HG03520 (cell line): ENCODE data around the gene RBM20.

Experiments
- ATAC-seq: cut with Tn5 transposase; IDR thresholded peaks from one replicate; pipeline ENCODE4 v1.9.1; 2021; ENCODE audit warnings: mild to moderate bottlenecking, moderate library complexity; ENCODE audit not compliant: unreplicated experiment

The RBM20 gene

DNA sequence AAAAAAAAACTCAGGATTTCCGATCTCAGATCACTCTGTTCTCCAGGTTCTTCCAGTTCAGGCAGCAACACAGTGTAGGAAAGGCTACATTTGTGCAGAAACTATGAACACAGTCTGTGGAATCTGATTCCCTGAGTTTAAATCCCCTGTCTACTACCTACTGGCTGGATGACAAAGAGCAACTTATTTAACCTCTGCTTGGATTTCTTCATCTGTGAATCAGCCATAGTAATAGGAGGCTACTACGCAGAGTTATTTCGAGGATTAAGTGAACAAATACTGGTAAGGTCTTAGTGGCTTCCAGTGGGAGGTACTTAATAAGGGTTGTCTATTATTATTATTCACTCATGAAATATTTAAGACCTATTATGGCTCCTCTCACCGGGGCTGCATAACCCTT, 183.3 kb downstream of the RBM20 start:
- no peak for ATAC-seq

DNA sequence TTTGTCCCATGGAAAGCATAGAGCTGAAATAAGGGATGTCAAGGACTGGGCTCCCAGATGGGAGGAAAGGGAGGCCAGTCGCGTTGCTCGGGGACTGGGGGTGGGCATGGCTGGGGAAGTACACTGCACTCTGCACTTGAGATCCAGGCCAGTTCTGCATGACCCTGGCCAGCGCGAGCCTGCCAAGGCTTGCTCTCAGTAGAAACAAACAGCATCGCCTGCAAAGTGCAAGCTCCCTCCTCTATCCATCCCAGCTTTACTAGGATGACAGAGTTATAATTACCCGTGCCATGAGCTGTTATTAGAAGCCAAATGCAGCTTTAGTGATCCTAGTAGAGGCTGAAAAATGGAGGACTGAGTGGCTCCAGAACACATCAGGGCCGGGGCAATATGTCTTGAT, 183.7 kb downstream of the RBM20 start:
- ATAC-seq: no peak

DNA sequence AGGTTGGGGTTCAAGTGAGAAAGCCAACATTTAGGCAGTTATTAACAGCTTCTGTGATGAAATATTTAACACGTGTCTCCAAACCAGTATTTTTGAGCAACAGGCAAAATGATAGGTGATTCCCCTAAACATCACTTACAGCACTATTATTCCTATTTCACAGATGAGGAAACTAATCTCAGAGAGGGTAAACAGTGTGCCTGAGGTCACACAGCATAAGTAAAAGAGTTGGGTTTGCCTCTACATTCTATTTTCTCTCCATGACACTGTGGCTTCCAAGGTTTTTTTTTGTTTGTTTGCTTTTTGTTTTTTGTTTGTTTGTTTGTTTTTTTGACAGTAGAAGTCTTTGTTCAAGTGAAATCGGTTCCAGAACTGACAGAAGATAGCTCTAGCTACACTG, 184.4 kb downstream of the RBM20 start:
- ATAC-seq: no peak

DNA sequence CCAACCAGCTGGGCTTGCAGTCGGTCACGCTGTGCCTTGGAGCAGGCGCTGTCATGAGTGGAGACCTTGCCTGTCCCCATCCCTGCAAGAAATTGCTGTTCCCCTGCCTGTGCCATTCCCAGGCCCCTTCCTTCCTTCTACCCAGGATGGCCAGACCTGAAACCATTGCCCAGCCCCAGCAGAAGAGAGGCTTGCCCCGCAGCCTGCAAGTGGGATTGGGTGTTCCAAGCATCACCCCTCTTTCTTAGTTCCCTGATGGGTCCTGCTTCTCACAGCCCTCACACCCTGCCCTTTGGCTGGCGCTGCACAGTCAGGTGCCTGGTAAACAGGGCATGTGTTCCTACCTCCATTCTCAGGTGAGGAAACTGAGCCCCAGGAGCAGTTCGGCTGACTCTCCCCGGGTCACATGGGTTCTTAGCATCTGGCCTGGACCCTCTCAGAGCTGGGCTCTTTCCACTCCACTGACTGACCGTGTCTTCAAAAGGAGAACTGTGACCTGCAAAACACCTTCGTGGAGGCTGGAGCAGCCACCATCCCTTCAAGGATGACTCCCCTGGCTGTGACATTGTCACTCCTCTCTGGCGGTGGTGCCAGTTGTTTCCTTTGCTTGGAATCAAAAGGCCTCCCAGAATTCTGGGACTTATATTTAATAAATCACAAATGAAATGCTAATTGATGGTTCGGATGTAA, 185.7 kb downstream of the RBM20 start:
- no peak for ATAC-seq

DNA sequence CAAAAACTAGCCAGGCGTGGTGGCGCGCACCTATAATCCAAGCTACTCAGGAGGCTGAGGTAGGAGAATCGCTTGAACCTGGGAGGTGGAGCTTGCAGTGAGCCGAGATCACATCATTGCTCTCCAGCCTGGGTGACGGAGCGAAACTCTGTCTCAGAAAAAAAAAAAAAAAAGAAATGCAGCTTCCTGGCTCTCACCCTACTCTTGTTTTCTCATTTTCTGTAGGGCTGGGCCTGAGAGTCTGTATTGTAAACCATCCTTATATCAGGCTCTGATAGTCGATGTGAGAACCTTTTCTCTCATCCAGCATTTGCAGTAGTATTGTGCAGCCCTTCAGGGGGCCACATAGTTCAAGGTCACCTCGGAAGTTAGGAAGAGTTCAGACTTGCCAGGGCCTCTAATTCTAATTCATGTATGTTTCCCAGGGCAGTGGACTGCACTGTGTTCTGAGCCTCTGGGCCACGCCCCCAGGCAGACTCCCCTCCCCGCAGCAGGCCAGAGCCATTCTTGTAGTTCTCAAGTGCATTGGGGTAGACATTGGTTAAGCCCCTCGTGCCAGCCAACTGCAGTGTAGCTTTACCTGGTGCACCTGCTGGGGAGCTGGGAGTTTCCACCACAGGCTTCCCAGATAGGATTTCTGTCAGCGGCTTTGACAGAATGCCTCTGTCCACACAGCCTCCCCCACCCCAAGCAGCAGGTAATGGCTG, 189.3 kb downstream of the RBM20 start:
- ATAC-seq: no peak

DNA sequence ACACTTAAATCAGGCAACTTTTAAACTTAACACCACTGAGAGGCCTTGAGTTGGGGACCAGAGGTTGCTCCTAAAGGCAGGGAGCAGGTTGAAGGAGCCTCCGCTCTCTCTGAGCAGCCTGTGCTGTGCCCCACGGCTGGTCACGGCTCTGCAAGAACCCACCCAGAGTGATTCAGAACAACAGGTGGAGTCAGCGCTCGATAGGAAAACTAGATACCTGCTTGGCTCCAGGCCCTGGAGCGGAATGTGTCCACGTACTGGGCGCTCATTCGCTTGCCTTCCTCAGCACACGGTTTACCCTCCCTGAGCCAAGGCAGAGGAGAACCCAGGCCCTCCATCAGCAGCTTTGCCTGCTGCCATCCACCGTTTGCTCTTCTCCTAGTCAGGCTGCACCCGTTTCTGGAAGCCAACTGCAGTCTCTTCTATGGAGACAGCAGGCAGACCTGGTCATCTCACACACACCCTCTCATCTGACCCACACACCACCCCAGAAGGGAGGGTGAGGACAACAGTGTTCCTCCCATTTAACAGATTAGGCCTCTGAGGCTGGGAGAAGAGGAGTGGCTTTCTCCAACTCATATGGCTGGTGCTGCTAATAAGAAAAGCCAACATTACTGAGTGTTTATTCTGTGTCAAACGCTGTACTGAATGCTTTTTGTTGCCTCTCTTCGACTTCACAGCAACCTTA, 189.9 kb downstream of the RBM20 start:
- ATAC-seq: no peak

DNA sequence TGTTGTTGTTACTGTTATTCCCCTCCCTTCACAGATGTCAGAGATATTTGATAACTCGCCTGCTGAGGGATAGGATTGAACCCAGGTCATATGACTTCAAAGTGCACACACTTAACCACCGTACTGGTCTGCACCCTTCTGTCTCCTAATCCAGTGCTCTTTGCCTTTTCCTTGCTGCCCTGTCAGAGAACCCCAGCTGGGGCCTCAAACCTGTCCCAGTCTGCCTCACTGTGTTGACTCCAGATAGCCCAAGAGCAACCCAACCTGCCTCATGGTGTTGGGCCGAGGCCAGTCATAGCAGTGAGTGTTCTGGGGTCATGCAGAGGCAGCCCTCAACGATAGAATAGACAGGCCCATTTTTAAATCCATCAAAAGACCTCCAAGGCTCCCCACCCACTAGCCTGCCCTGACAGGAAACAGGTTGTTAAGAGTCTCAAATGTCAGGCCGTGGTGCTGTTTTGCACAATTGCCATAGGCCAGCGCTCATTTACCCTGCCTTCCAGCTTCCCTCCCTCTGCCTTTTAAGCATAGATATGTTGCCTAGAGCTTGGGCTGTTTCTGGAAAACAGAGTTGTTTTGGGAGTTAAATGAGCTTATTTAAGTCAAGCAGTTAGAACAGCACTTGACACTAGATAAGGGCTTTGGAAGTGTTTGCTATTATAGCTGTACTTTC, 190.6 kb downstream of the RBM20 start:
- ATAC-seq: no peak

DNA sequence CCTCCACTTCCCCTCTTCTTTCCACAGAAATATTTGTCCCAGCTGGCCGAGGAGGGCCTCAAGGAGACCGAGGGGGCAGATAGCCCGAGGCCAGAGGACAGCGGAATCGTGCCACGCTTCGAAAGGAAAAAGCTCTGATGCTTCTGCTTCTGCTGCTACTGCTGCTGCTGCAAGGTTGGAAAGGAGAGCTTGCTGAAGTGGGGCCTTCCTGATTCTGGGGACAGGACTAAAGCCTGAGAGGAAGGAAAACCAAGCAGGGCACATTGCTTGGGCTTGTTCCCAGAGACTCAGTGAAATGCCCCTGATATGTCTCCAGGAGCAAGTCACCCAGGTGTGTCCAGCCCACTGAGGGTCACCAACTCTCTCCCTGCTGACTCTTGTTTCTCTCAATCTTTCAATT, 191.7 kb downstream of the RBM20 start:
- ATAC-seq: no peak

DNA sequence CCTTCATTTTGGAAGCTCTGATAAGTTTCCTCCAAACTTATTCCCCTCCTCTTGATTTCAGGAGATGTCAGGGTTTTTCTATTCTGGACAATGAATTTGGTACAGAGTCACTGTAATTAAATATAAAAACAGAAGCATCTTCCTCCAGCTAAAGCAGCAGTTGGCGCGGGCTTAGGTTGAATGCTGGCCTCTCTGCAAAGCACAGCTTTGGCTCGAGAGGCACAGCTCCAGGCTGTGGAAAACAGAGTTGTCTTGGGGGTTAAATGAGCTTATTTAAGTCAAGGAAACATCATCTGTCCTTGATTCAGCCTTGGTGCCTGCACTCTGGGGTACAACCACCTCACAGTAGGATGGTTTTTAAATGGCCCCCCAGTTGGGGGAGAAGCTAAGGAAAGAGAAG, 192.6 kb downstream of the RBM20 start:
- ATAC-seq: no peak

DNA sequence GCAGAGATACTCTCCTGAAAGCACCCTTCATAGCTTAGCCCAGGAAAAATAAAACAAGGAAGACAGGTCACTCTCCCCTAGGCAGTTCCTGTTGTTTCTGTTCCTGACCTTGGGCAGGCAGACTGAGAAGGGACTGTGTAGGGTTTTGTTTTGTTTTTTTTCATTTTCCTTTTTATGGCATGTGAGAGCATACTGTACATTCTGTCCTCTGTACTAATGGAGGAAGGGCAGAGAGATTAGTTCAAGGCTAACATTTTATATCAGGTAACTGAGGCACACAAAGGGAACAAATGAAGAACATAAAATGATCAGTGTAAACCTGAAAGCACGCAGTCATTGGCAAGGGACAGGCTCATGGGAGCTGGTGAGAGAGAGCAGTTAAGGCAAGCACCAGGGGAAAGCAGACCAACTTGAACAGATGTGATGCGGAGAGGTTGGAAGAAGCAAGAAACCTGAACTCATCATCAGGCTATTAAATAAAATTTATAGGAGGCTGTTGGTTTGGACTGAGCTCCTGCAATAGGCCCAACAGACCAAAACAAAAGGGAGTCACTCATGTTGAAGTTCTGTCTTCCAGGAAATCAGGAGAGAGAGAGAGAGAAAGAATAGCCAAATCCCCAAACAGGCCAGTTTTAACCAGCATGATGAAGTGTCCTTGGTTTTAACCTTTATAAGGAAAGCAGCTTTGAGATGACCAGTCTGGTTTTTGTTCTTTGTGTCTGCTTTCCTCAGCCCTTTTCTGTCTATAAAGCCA, 193.5 kb downstream of the RBM20 start:
- no peak for ATAC-seq

DNA sequence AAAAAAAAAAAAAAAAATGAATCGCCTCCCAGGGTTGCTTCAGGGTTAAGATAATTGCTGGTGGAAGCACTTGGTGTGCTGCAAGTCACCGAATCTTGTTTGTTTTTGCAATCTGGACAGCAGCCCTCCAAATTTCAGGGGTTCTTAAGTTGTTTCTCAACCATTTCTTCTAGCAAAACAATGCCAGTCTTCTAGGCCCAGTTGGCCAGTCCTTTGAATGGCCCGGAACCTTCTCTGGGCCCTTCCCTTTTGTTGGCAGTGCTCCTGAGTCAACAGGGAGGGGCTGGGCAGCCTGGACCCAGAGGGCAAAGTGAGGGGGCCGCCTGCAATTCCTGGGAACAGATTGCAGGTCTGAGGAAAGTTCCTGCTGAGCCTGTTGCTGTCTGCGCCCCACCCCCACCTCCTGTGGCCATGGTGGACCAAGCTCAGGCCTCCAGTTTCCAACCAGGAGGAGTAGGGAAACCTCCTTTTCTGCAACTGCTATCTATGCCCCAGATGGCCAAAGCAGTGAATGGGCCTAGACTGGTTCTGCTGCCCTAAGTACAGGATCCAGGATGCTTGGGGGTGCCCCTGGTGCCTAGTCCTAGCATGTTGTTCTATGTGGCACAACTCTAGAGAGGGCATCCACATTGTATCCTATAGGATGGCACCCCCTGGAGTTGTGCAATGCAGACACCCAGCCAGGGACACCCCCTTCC, 196.2 kb downstream of the RBM20 start:
- no peak for ATAC-seq

DNA sequence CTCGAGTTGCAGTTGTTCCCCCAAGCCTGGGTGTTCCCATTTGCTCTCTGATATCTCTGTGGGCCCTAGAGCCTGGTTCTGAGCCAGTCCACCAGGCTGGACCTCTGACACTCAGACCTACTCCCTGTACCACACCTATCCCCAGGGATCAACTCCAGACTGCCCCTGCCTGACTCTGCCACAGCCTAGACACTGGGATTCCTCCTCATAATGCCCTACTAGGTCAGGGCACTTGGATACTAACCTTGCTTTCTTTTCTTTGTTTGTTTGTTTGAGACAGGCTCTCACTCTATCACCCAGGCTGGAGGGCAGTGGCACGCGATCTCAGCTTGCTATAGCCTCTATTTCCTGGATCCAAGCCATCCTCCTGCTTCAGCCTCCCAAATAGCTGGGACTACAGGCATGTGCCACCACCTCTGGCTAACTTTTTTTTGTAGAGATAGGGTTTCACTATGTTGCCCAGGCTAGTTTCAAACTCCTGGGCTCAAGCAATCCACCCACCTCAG, 196.8 kb downstream of the RBM20 start:
- ATAC-seq: no peak

DNA sequence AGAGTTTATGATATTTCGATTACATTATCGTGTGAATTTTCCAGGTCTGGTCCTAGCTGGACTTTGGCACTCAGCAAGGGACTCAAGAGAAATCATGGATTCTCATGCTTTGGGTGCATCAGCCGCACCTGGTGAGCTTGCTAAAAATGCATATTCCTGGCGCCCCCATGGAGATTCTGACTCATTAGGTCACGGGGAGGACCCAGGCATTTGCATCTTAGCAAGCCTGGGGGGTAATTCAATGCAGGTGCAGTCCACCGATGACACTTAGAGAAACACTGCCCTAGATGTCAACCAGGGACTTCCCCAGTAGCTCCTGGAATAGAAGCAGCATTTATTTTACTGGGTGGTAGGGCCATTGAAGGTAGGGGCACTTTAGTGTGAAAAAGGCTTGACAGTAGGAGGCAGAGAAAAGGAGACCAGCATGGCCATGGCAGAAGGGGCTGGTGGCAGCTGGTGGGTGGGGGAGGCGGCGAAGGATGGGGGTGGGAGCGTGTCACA, 197.7 kb downstream of the RBM20 start:
- peak; percentile 67 for ATAC-seq

DNA sequence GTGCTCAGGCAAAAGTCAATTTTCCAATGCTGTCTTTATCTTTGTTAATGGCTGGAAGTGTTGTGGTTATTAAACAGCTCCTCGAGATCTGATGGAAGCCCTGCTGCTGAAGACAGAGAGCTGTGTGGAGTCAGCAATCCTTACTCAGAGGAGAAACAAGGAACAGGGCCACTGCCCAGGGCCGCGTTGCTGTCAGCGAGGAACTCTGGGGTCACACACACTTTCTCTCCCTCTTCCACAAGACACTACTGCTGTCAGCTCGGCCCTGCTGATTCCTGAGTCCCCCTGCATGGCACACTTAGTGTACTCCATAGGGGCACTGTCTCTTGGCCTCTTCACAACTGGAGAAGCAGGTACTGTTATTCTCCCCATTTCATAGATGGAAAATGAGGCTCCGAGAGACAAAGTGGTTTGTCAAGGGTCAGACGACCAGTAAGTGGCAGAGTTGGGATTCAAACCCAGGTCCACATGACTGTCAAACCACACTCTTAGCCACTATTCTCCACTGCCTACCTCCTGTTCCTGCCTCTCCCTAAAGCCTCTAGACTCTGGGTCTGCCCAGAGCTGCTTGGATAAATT, 198.3 kb downstream of the RBM20 start:
- ATAC-seq: no peak

DNA sequence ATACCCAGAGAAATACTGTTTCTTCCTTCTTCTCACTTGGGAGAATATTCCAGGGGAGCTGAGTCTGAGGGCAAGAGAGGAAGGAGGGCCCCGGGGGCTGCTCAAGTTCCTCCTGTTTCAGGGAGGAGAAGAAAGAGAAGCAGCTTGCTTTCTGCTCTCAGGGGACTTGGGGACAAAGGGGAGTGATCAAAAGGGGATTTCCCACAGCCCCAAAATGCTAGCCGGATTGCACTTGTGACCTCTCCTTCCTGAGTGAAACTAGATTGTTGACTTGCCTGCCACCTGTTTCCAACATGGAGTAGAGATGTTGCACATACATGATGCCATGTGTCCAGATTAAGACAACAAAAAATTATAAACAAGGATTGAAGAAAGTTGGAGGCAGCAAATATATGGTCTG, 198.9 kb downstream of the RBM20 start:
- peak; percentile 76 for ATAC-seq

DNA sequence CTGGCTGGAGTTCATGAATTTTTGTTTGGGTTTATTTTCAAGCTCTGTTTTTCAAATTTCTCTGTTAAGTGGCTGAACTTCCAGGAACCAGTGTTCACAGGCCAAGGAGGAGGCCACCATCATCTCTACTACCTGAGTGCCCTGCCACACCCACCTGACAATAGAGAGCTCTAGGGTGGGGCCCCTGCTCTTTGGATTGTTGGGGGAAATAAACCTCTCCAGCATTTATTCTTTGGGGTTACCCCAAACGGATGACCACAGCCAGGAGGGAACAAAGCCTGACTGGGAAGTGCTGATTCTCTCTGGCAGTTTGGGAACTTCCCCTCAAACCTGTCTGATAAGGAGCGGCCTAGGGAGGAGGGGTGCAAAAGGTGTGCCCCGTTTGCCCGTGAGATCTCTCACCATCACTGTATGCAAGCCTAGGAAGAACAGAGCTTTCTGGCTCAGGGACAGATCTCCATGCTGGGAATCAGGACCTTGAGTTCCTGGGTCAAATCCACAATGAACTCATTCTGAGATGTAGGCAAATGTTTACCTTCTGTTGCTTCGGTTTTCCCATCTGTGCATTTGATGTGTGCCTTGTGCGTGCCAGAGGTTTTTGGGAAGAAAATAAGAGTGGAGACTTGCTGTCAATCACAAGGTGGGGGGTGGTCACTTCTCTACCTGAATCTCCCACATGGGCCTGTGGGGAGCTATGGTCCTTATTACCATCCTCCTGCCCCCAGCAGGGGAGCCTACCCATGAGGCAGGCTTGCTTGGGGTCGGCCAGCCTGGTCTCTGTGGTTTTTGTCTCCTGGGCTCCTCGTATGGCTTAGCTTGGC, 199.9 kb downstream of the RBM20 start:
- no peak for ATAC-seq

DNA sequence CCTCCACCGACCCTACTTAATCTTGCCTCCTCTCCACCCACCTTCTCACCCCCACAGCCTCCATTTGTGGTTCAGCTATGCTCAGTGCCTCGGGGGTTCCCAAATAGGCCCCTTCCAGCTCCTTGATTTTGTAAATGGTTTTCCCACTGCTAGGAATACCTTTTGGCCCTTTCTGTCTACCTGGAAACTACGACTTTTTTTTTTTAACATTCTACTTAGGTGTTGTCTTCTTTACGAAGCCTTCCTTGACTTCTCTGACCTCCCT, 200.4 kb downstream of the RBM20 start:
- no peak for ATAC-seq

DNA sequence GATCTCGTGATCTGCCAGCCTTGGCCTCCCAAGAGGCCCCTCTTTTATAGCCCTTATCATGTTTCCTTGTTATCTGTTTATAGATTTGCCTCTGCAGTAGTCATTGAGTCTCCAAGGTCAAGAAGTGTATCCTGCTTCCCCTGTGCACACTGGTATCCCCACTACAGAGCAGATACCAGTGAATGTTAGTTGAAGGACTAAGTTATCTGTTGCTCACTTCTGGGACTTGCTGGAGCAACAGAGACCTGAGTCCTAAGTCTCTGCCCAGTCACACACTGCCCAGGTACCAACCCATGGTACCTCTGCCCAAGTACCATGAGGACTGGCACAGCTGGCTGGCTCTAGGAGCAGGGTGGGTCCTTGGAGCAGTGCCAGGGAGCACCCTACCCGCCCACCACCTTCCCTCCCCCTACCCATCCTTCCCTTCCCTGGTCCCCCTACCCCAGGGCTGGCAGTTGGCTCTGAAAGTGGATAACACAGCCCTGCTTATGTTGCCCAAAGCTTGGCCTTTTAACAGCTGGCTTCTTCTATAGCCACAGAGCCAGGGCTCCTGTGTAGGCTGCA, 201.1 kb downstream of the RBM20 start:
- ATAC-seq: no peak
